Measurements from ENCODE around the gene INPP4B.

The INPP4B gene

GRCh38 chr4:142097015-142097414 lies 749.1 kb downstream of the INPP4B start:
- TF ChIP-seq CTCF (IDR thresholded peaks at IDR 0.05; ENCODE audit: extremely low read depth, missing control alignments) = no peak
- DNase-seq (ENCODE audit: low spot score) = no peak

- TF ChIP-seq CTCF (IDR thresholded peaks at IDR 0.05; ENCODE audit: extremely low read depth, missing control alignments) = no peak
- no peak for DNase-seq (ENCODE audit: low spot score)
These were observed 750.1 kb downstream of the INPP4B start for GRCh38 chr4:142095886-142096605.

- DNase-seq (ENCODE audit: low spot score) = no peak
- no peak for TF ChIP-seq CTCF (IDR thresholded peaks at IDR 0.05; ENCODE audit: extremely low read depth, missing control alignments)
These were observed 753.2 kb downstream of the INPP4B start for GRCh38 chr4:142092941-142093340.

- no peak for DNase-seq (ENCODE audit: low spot score)
- TF ChIP-seq CTCF (IDR thresholded peaks at IDR 0.05; ENCODE audit: extremely low read depth, missing control alignments) = no peak
These were observed 754.4 kb downstream of the INPP4B start for GRCh38 chr4:142091691-142092182.

- no peak for DNase-seq (ENCODE audit: low spot score)
- TF ChIP-seq CTCF (IDR thresholded peaks at IDR 0.05; ENCODE audit: extremely low read depth, missing control alignments) = no peak
These were observed 755.0 kb downstream of the INPP4B start for GRCh38 chr4:142091085-142091513.

- DNase-seq (ENCODE audit: low spot score) = no peak
- TF ChIP-seq CTCF (IDR thresholded peaks at IDR 0.05; ENCODE audit: extremely low read depth, missing control alignments) = no peak
These were observed 757.2 kb downstream of the INPP4B start for GRCh38 chr4:142088906-142089305.

GRCh38 chr4:142085513-142086292 lies 760.4 kb downstream of the INPP4B start:
- TF ChIP-seq CTCF (IDR thresholded peaks at IDR 0.05; ENCODE audit: extremely low read depth, missing control alignments) = no peak
- DNase-seq (ENCODE audit: low spot score) = no peak

Data from GM20000 (cell line).